ENCODE results near the gene NDE1.
A peak's percentile ranks its signal among the peaks of the same experiment; 100 is the strongest.
"Not testable (repeated sequence)": the region's sequence is repeated elsewhere in the genome, so short reads cannot be mapped to it uniquely, and the experiment has no call there.

NDE1 gene

GRCh38 chr16:15644267-15644961 is 5.6 kb upstream of the NDE1 start:
- DNase-seq (ENCODE audit: low read depth), result peak; percentile 73
- no peak overlapping the region for H3K4me3 ChIP-seq (ENCODE audit: control insufficient read depth, low read depth, low read length)
- TF ChIP-seq CTCF (conservative IDR thresholded peaks at IDR 0.05; ENCODE audit: control insufficient read depth, insufficient read depth, low read depth, low read length), result no peak

- TF ChIP-seq CTCF (conservative IDR thresholded peaks at IDR 0.05; ENCODE audit: control insufficient read depth, insufficient read depth, low read depth, low read length), result peak; percentile 6
- peak; percentile 94 for DNase-seq (ENCODE audit: low read depth)
These were observed 5.0 kb upstream of the NDE1 start for GRCh38 chr16:15644962-15645465.

GRCh38 chr16:15646557-15647293 is 3.3 kb upstream of the NDE1 start:
- not testable (repeated sequence) for DNase-seq (ENCODE audit: low read depth)

More at GRCh38 chr16:15644962-15645465, 5.0 kb upstream of the NDE1 start:
- not testable (repeated sequence) for H3K4me3 ChIP-seq (ENCODE audit: control insufficient read depth, low read depth, low read length)

GRCh38 chr16:15647294-15648014 is 2.6 kb upstream of the NDE1 start:
- TF ChIP-seq CTCF (conservative IDR thresholded peaks at IDR 0.05; ENCODE audit: control insufficient read depth, insufficient read depth, low read depth, low read length), result no peak
- H3K4me3 ChIP-seq (ENCODE audit: control insufficient read depth, low read depth, low read length), result no peak overlapping the region
- no peak for DNase-seq (ENCODE audit: low read depth)

More at GRCh38 chr16:15646557-15647293, 3.3 kb upstream of the NDE1 start:
- H3K4me3 ChIP-seq (ENCODE audit: control insufficient read depth, low read depth, low read length), result not testable (repeated sequence)

- DNase-seq (ENCODE audit: low read depth), result no peak
- no peak overlapping the region for H3K4me3 ChIP-seq (ENCODE audit: control insufficient read depth, low read depth, low read length)
- TF ChIP-seq CTCF (conservative IDR thresholded peaks at IDR 0.05; ENCODE audit: control insufficient read depth, insufficient read depth, low read depth, low read length), result no peak
These were observed 1.8 kb upstream of the NDE1 start for GRCh38 chr16:15648135-15648730.

- DNase-seq (ENCODE audit: low read depth); H3K4me3 ChIP-seq (ENCODE audit: control insufficient read depth, low read depth, low read length): not testable (repeated sequence)
These were observed 734 bp upstream of the NDE1 start for GRCh38 chr16:15649311-15649710.

- no peak for DNase-seq (ENCODE audit: low read depth)
- TF ChIP-seq CTCF (conservative IDR thresholded peaks at IDR 0.05; ENCODE audit: control insufficient read depth, insufficient read depth, low read depth, low read length), result no peak
- peak overlapping the region; percentile 46 for H3K4me3 ChIP-seq (ENCODE audit: control insufficient read depth, low read depth, low read length)
These were observed 372 bp upstream of the NDE1 start for GRCh38 chr16:15649727-15650018.

Data from fibroblast of mammary gland (primary cell).